GM18520 (cell line): ENCODE results near the gene CTXN1.
"Not testable (repeated sequence)": the region's sequence is repeated elsewhere in the genome, so short reads cannot be mapped to it uniquely, and the experiment has no call there.

Experiments
- ATAC-seq: cut with Tn5 transposase; IDR thresholded peaks from one replicate; pipeline ENCODE4 v1.9.1; 2021; ENCODE audit not compliant: unreplicated experiment

The CTXN1 gene

GRCh38 chr19:7926021-7926726 lies at the start of gene CTXN1:
TSS of gene CTXN1 (minus strand) at chr19:7926135. CDS start at chr19:7925538, 597 bp downstream.
- no peak for ATAC-seq

- ATAC-seq: no peak
Observed at GRCh38 chr19:7975037-7975436, 49.1 kb upstream of the CTXN1 start.

DNA sequence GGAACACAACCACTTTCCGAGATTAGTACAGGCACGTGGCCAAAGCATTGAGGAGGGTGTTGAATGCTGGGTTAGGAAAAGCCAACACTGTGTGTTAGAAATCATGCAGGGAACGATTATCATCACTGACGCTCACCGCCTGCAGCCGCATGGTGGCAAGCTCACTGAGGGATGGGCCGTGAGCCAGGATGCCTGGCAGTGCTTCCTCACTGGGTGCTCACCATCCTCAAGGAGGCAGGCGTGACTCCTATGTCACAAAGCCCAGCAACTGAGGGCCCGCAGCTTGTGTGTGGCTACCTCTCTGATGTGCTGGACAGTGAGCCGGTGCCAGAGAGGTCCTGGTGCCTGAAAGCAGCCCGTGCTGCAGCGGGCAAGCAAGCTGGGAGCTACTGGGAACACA lies 47.9 kb upstream of the CTXN1 start:
- ATAC-seq: no peak

- no peak for ATAC-seq
Observed at GRCh38 chr19:7971553-7972520, 45.9 kb upstream of the CTXN1 start.

DNA sequence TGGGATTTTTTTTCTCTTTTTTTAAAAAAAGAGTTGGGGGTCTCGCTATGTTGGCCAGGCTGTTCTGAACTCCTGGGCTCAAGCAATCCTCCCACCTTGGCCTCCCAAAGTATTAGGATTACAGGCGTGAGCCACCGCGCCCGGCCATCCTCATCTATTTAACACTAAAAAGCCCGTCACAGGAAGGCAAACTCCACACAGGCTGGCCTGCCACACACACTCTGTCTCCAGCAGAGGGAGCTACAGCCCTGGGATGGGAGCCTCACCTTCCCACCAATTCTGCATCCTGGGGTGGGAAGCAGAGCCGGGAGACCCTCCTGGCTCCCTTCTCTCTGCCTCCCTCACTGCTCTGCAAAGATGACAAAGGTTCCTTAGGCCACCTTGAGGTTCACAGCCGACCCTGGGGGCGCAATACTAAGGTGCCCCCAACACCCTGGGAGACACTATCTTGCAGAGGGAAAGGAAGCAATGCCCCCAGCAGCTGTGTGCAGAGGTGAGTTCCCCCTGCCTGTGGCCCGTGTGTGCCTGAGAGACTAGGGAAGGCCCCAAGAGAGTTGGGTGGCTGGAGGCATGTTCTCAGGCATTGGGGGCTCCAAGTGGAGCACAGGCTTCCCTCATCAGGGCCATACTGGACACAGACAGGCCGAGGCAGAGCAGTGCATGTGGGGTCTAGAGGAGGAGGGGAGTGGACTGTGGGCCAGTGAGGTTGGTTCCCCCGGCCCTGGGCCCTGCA lies 44.9 kb upstream of the CTXN1 start:
- no peak for ATAC-seq

DNA sequence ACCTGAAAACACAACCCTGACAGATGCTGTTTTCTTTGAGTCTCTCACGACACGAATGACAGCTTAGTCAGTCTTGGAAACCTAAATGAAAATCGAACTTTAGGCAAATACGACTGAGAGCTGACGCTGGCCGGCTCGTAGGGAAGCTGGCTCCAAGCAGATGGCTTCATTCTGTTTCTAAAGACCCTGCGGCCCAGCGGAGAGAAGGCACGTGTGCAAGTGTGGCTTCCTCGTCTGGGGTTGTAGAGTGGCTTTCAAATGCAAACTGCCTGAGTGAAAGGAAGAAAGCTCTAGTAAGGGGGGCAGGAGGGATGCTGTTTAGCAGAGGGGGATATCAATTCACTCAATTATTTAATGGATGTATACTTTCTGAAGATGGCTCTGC lies 43.6 kb upstream of the CTXN1 start:
- ATAC-seq: no peak

- no peak for ATAC-seq
Observed at GRCh38 chr19:7968796-7969554, 43.0 kb upstream of the CTXN1 start.

GRCh38 chr19:7968008-7968795 lies 42.3 kb upstream of the CTXN1 start:
- ATAC-seq: no peak

DNA sequence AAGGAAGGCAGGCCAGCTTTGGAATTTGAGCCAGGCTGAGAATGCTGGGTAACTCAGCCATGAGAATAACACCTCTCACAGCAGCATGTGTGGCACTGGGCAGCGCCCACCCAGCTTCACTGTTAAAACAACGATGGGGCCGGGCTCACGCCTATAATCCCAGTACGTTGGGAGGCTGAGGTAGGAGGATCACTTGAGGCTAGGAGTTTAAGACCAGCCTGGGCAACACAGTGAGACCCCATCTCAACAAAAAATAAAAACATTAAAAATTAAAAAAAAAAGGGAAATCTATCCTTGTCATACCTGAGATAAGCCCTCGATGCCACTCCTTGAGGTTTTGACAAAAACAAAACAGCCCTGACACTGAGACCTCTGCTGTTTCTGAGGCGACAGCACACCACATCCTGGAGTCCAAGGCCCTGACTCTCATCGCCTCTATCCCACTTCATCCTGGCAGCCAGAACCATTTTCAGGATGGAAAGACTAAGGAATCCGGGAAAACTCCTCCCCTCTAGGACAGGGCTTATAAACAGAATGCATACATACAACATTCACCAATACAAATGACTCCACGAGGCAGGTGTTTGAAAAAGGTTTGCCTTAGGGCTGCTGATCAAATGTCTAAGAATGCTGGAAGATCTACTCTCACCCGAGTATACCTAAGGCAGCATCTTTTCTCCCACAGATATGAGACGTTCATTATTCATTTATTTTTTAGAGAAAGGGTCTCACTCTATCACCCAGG lies 40.2 kb upstream of the CTXN1 start:
- no peak for ATAC-seq

DNA sequence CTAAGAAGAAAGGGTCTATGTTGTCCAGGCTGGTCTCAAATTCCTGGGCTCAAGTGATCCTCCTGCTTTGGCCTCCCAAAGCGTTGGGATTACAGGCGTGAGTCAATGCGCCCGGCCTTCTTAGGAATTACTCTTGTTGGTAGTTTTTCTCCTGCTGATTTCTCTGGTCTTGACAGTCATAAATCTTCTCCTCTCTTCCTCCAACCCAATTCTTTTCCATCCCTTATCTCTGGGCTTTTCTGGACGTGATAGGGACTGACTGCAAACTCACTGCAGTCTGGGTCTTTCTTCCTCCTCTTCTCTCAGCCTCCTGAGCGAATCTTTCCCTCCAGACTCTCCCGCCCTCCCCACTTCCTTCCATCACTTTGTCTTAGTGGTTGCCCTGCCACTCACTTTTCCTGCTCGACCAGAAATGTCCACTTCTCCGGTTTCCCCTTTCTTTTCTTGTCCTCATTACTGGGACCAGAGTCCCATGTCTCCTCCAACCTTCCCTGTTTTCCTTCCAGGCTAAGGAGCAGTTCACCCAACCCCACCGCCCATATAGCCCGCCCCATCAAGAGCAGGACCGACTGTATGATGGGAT lies 39.4 kb upstream of the CTXN1 start:
- ATAC-seq: no peak

DNA sequence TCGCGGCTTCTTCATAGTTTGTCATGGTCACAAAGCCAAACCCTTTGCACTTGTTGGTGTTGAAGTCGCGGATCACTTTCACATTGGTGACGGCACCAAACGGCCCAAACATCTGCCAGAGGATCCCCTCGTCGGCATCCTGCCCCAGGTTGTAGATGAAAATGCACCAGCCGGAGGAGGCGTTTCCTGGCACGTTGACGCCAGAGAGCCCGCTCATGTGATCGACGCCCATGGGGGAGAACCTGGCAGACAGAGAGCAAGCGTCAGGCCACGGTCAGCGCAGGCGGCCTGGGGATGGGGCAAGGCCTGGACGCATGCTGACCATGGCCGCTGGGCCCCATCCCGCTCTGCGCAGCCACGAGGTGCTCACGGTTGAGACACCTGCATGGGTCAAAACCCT lies 37.6 kb upstream of the CTXN1 start:
- ATAC-seq: no peak

- ATAC-seq: no peak
Observed at GRCh38 chr19:7962644-7963268, 36.8 kb upstream of the CTXN1 start.

DNA sequence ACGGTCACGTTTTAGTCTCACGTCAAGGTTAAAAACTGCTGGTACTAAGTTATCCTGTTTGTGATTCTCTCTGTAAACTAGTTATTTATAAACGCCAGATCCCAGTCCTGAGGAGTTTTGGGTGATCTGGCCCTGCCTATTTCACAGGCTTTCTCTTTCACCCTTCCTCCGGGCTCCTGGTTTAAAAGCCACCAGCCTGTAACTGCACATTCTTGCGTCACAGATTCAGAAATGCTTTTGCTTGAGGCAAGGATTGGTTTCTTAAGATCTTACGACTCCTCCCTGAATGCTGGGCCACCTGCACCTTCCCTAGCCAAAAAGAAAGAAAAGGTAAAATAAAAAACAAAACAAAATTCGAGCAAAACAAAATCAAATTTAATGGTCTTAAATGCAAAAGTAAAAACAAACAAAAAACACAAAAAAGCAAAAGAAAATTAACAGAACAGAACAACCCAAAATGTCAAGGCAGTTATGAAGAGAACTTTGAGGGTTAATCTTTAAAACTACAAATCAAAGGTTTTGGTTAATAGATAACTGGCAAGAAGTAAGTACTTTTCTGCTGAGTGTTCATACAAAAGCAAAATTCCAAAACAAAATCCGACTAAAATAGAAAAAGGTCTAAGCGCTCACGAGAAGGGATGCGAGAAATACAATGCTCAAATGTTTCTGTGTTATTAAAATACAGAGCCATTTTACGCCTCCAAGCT lies 36.1 kb upstream of the CTXN1 start:
- no peak for ATAC-seq

DNA sequence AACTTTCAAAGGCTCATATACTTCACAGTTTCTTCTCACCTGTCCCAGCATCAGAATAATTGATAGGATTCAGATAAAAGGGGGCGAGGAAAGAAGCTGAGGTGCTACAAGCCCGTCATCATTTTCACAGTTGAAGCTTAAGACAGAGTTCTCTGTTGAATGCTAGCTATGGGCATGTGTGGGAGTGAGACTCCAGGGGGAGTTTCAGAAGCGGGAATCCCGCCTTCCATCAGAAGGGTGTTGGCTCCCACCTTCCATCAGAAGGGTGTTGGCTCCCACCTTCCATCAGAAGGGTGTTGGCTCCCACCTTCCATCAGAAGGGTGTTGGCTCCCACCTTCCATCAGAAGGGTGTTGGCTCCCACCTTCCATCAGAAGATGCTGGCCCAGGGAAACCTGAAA lies 35.1 kb upstream of the CTXN1 start:
- not testable (repeated sequence) for ATAC-seq

DNA sequence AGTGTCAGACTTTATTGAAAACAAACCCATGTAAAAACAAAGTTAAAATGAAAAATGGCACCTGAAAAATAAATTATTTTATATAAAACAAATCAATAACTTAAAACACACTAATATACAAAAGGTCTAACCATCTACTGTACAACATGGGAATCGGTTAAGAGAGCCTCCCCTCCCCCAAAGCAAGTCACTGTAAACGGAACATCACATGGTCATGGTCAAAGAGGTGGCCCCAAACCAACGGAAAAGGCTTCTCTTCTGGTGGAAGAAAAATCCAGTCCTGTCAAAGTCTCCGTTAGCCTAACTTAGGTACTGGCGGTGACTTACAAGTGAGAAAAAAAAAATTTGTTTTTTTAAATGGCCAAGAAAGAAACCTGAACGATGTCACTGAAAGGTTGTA lies 33.3 kb upstream of the CTXN1 start:
- ATAC-seq: no peak

DNA sequence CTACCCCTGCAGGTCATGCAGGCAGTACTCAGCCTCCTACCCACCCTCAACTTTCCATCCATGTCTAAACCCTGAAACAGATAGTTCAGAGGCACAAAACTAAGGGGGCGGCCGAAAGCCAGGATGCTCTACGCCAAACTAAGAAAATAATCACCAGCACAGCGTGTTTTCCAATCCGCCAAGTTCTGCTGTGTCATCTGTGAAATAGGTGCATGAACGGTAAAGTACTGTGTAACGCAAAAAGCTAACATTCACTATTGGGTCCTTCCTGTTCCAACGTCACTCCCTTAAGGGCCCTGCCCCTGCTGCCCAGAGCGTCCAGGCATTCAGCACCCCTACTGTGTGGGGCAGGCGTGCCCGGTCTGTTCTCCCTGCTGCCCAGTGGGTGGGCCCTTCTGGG lies 29.8 kb upstream of the CTXN1 start:
- ATAC-seq: no peak

DNA sequence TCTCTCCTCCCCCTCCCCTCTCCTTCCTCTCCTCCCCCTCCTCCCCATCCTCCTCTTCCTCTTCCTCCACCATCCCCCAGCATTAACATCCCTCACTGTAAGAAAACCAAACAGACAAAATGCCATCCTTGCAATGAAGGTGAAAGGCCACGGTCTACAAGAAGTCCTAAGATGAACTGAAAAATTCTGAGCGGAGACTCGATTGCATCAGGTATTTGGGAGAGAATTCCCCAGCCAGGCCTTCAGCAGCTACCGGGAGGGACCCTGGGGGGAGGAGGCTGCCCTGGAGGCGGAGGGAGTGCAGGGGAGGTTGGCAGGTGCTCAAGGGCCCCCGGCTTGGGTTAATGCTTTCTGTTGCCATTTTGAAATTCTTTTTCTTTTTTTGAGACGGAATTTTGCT lies 27.6 kb upstream of the CTXN1 start:
- no peak for ATAC-seq

DNA sequence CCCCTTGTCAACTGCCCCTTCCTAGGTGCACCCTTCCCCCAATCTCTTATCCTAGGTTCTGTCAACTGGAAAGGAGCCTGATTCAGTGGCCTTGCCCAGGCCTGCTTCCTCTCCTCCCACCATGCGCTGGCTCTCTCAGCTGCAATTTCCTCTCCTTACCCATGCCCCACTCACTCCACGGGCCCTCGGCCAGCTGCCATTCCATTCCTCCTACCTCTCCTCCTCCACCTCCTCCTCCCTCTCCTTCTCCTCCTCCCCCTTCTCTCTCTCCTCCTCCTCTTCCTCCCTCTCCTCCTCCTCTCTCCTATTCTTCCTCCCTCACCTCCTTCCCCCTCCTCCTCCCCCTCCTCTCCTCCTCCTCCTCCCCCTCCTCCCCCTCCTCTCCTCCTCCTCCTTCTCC lies 27.1 kb upstream of the CTXN1 start:
- no peak for ATAC-seq
